Loucy (cell line): ENCODE results near the gene NR3C2.

ENCODE experiments used
- H2AFZ ChIP-seq: fragments of 200-600 bp; sonication (generic); 2 replicates; pipeline ENCODE4 v1.6.0; 2016; ENCODE audit warnings: antibody characterized with exemption, mild to moderate bottlenecking, low read length, moderate library complexity
- H3F3A ChIP-seq: fragments of 200-600 bp; 2 replicates; pipeline ENCODE4 v1.6.0; 2016; ENCODE audit warnings: antibody characterized with exemption, low read depth, mild to moderate bottlenecking
- H3K27me3 ChIP-seq: fragments of 200-600 bp; sonication (generic); 2 replicates; pipeline ENCODE4 v1.6.1; 2014; ENCODE audit warnings: low read length, mild to moderate bottlenecking; ENCODE audit not compliant: insufficient read depth, poor library complexity, severe bottlenecking
- H3K36me3 ChIP-seq: fragments of 200-600 bp; sonication (generic); 2 replicates; pipeline ENCODE4 v1.6.1; 2016; ENCODE audit warnings: low read length; ENCODE audit not compliant: insufficient read depth
- H3K4me1 ChIP-seq: fragments of 200-600 bp; sonication (generic); 2 replicates; pipeline ENCODE4 v1.5.1; 2014; ENCODE audit warnings: low read length, mild to moderate bottlenecking; ENCODE audit not compliant: insufficient read depth, poor library complexity, severe bottlenecking
- H3K4me2 ChIP-seq: fragments of 200-600 bp; sonication (generic); 2 replicates; pipeline ENCODE4 v1.6.0; 2014; ENCODE audit warnings: antibody characterized with exemption, low read length, low read depth, mild to moderate bottlenecking; ENCODE audit not compliant: poor library complexity, severe bottlenecking
- H3K4me3 ChIP-seq: fragments of 200-600 bp; sonication (generic); 2 replicates; pipeline ENCODE4 v1.5.1; 2014; ENCODE audit warnings: low read length, mild to moderate bottlenecking, mixed read lengths; ENCODE audit not compliant: poor library complexity, severe bottlenecking
- H3K79me2 ChIP-seq: fragments of 200-600 bp; sonication (generic); 2 replicates; pipeline ENCODE4 v1.6.1; 2014; ENCODE audit warnings: low read length; ENCODE audit not compliant: insufficient read depth
- H3K9ac ChIP-seq: fragments of 200-600 bp; sonication (generic); 2 replicates; pipeline ENCODE4 v1.6.0; 2014; ENCODE audit warnings: mild to moderate bottlenecking, low read depth, low read length, moderate library complexity; ENCODE audit not compliant: poor library complexity, severe bottlenecking
- H3K9me2 ChIP-seq: fragments of 200-600 bp; sonication (generic); replicated peaks from 2 replicates; pipeline ENCODE4 v1.6.1; 2016; ENCODE audit warnings: low read depth, low read length, mixed read lengths
- H3K9me3 ChIP-seq: fragments of 200-600 bp; sonication (generic); 2 replicates; pipeline ENCODE4 v1.6.1; 2014; ENCODE audit warnings: mild to moderate bottlenecking, antibody characterized with exemption, low read length, low read depth; ENCODE audit not compliant: insufficient read depth
- H4K20me1 ChIP-seq: fragments of 200-600 bp; sonication (generic); 2 replicates; pipeline ENCODE4 v1.6.0; 2014; ENCODE audit warnings: antibody characterized with exemption, low read length, mild to moderate bottlenecking; ENCODE audit not compliant: insufficient read depth, poor library complexity, severe bottlenecking
- CTCF ChIP-seq: fragments of 200-600 bp; sonication (generic); conservative IDR thresholded peaks from 2 replicates; pipeline ENCODE4 v1.5.1; 2014; ENCODE audit warnings: mild to moderate bottlenecking, antibody characterized with exemption, low read length
- EZH2phosphoT487 ChIP-seq: fragments of 200-600 bp; IDR thresholded peaks from 2 replicates; pipeline ENCODE4 v1.6.1; 2018; ENCODE audit warnings: antibody characterized with exemption, mild to moderate bottlenecking, moderate library complexity, borderline replicate concordance

The NR3C2 gene

GRCh38 chr4:148444296-148445070 lies 2.3 kb upstream of the NR3C2 start:
- Histone ChIP-seq H3K4me1 (peaks cover 10% of the 10 kb centered on the region), H3K4me3 (no peak overlapping the region), H4K20me1 (no peaks in the 10 kb centered on the region), H3K79me2 (no peaks in the 10 kb centered on the region), H3K9me3 (no peaks in the 10 kb centered on the region), H3K27me3 (no peaks in the 10 kb centered on the region), H3K4me2 (no peak overlapping the region), H3F3A (no peaks in the 10 kb centered on the region), H3K9ac (no peak overlapping the region), H2AFZ (no peak overlapping the region), H3K9me2 (no peaks in the 10 kb centered on the region), H3K36me3 (no peaks in the 10 kb centered on the region)
- TF ChIP-seq CTCF (no peak), EZH2phosphoT487 (no peak)

GRCh38 chr4:148443512-148444295 lies 1.5 kb upstream of the NR3C2 start:
- H3K4me2 ChIP-seq = peak overlapping the region; percentile 67
- H3F3A ChIP-seq = no peaks in the 10 kb centered on the region
- no peaks in the 10 kb centered on the region for H4K20me1 ChIP-seq
- peak overlapping the region; percentile 91 for H3K4me3 ChIP-seq
- no peaks in the 10 kb centered on the region for H3K9me3 ChIP-seq
- H3K9ac ChIP-seq = peak overlapping the region; percentile 86
- H3K36me3 ChIP-seq = no peaks in the 10 kb centered on the region
- TF ChIP-seq CTCF (no peak), EZH2phosphoT487 (no peak)
- no peak overlapping the region for H2AFZ ChIP-seq
- no peaks in the 10 kb centered on the region for H3K27me3 ChIP-seq
- H3K4me1 ChIP-seq = peaks cover 10% of the 10 kb centered on the region
- H3K79me2 ChIP-seq = no peaks in the 10 kb centered on the region
- H3K9me2 ChIP-seq = no peaks in the 10 kb centered on the region

GRCh38 chr4:148442832-148443511 lies 758 bp upstream of the NR3C2 start:
- H3K4me3 ChIP-seq = peak overlapping the region; percentile 91
- H2AFZ ChIP-seq = peak overlapping the region; percentile 90
- H3K27me3 ChIP-seq = no peaks in the 10 kb centered on the region

More at GRCh38 chr4:148442832-148443511, 758 bp upstream of the NR3C2 start:
- H3K9me3 ChIP-seq = no peaks in the 10 kb centered on the region
- H4K20me1 ChIP-seq = no peaks in the 10 kb centered on the region
- peak overlapping the region; percentile 86 for H3K9ac ChIP-seq
- no peaks in the 10 kb centered on the region for H3F3A ChIP-seq
- no peak for TF ChIP-seq EZH2phosphoT487
- TF ChIP-seq CTCF = no peak
- H3K9me2 ChIP-seq = no peaks in the 10 kb centered on the region
- no peaks in the 10 kb centered on the region for H3K36me3 ChIP-seq
- peaks cover 10% of the 10 kb centered on the region for H3K4me1 ChIP-seq
- no peaks in the 10 kb centered on the region for H3K79me2 ChIP-seq
- H3K4me2 ChIP-seq = peak overlapping the region; percentile 67
